SJSA1 (cell line): ENCODE measurements around the gene ZNF385B. TPM values are rescaled to one million over a fixed set of nuclear protein-coding genes. Genes with fewer than 3 reads are reported as not detected.

Experiments used
- DNase-seq, 2 experiments: peaks; one replicate each; pipeline ENCODE4 v3.0.0-alpha.2; 2015 to 2020; ENCODE audit warnings: low spot score in 2 of 2, low read depth in 1 of 2
- H3K27ac ChIP-seq: fragments of 250-450 bp; sonication (Bioruptor Pico); 2 replicates; pipeline ENCODE4 v1.5.1; 2020; ENCODE audit warnings: mild to moderate bottlenecking, moderate library complexity
- H3K27me3 ChIP-seq: fragments of 250-450 bp; sonication (Bioruptor Pico); replicated peaks from 2 replicates; pipeline ENCODE4 v1.5.1; 2020; ENCODE audit warnings: mild to moderate bottlenecking, moderate library complexity
- H3K36me3 ChIP-seq: fragments of 250-450 bp; sonication (Bioruptor Pico); 2 replicates; pipeline ENCODE4 v1.5.1; 2020; ENCODE audit warnings: mild to moderate bottlenecking
- H3K4me1 ChIP-seq: fragments of 250-450 bp; sonication (Bioruptor Pico); replicated peaks from 2 replicates; pipeline ENCODE4 v1.6.1; 2021; ENCODE audit warnings: mild to moderate bottlenecking
- H3K4me3 ChIP-seq: fragments of 250-450 bp; sonication (Bioruptor Pico); 2 replicates; pipeline ENCODE4 v1.5.1; 2020; ENCODE audit warnings: mild to moderate bottlenecking
- H3K9me3 ChIP-seq: fragments of 250-450 bp; sonication (Bioruptor Pico); replicated peaks from 2 replicates; pipeline ENCODE4 v1.5.1; 2020; ENCODE audit warnings: mild to moderate bottlenecking
- total RNA-seq: library from RNA; depleted of rRNA; stranded (reverse); fragments of >200 nt; shearing (Covaris generic); gene quantifications from 2 replicates; pipeline ENCODE4 v1.2.3, GENCODE V29; 2014

Gene ZNF385B
- total RNA-seq, 1 experiment from 2014 or later = not detected

DNA sequence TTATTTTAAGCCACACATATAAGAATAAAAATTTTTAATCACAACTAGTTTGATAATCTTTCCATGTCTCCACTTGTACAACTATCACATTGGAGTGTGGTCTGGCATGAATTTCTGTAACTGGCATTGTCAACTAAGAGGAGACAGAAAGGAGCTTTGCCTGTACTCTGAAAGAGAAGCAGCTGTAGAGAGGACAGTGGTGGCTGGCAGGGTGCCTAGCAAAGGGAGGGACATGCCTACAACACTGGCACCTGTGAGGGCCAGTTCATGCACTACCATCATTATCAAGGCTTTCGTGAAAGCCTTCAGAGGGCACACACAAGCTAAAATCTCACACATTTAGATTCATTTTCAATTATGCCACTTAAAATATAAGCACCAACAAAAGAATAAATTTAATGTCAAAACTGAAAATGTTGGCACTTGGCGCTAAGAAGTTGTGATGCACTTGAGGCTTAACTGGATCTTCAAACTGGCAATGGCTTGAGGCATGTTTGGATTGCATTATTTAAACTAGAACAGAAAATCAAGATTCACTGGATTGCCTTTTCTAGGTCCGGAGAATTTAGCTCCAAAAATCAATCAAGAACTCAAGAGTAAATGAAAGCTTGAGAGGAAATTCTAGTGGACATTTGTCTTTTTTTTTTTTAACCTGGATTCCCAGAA, 238.6 kb downstream of the ZNF385B start:
- Histone ChIP-seq H3K4me3 (no peak overlapping the region), H3K27ac (no peak overlapping the region), H3K27me3 (no peaks in the 10 kb centered on the region), H3K4me1 (no peaks in the 10 kb centered on the region), H3K9me3 (no peaks in the 10 kb centered on the region), H3K36me3 (no peaks in the 10 kb centered on the region)
- no peak for DNase-seq

DNA sequence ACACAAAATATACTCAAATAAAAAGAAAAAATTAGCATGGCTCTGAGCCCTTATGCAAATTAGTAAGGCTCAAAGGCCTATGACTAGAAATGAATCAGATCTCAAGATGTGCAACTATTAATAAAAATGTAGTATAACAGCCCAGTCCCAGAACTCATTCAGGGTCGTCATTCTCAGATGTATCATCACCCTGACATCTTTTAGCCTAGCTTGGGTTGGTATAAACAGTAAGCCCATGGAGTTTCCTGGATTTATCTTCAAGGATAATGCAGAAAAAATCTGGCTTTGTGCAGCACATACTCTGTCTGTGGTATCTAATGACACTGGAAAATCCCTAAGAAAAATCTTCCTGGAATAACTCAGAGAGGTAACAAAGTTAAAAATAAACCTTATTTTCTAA, 239.3 kb downstream of the ZNF385B start:
- H3K27me3 ChIP-seq = no peaks in the 10 kb centered on the region
- no peak overlapping the region for H3K4me3 ChIP-seq
- H3K9me3 ChIP-seq = no peaks in the 10 kb centered on the region
- no peak overlapping the region for H3K27ac ChIP-seq
- H3K4me1 ChIP-seq = no peaks in the 10 kb centered on the region
- H3K36me3 ChIP-seq = no peaks in the 10 kb centered on the region
- DNase-seq = no peak

GRCh38 chr2:179619947-179620467, 241.4 kb downstream of the ZNF385B start:
- Histone ChIP-seq H3K9me3 (no peaks in the 10 kb centered on the region), H3K27ac (no peak overlapping the region), H3K4me3 (no peak overlapping the region), H3K4me1 (no peaks in the 10 kb centered on the region), H3K36me3 (no peaks in the 10 kb centered on the region), H3K27me3 (no peaks in the 10 kb centered on the region)
- DNase-seq = no peak

DNA sequence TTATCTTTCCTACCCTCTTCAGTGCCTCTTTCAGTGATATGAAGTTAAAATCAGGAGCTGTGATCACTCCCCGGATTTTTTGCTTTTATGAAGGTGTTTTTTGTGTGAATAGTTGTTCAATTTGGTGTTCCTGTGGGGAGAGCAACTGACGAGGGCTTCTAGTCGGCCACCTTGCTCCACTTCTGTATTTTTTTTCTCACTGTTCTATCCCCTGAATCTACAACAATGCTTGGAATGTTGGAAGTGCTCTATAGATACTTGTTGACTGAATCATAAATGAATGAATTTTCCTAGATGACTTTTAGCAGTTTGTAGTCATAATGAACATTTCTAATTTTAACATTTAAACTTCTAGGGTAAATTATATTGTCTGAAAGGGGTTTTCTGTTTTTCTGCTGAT, 247.3 kb downstream of the ZNF385B start:
- Histone ChIP-seq H3K27me3 (peaks cover 3% of the 10 kb centered on the region; the same call in 1 of the 2 replicates), H3K27ac (no peak overlapping the region), H3K4me1 (no peaks in the 10 kb centered on the region), H3K4me3 (no peak overlapping the region), H3K36me3 (no peaks in the 10 kb centered on the region), H3K9me3 (no peaks in the 10 kb centered on the region)
- DNase-seq = no peak

- DNase-seq = no peak
- no peaks in the 10 kb centered on the region for H3K9me3 ChIP-seq
- peaks cover 3% of the 10 kb centered on the region; the same call in 1 of the 2 replicates for H3K27me3 ChIP-seq
- H3K4me1 ChIP-seq = no peaks in the 10 kb centered on the region
- H3K27ac ChIP-seq = no peak overlapping the region
- no peaks in the 10 kb centered on the region for H3K36me3 ChIP-seq
- H3K4me3 ChIP-seq = no peak overlapping the region
Observed at GRCh38 chr2:179613701-179614100, 247.7 kb downstream of the ZNF385B start.

GRCh38 chr2:179613299-179613651, 248.1 kb downstream of the ZNF385B start:
- Histone ChIP-seq H3K36me3 (no peaks in the 10 kb centered on the region), H3K4me1 (no peaks in the 10 kb centered on the region), H3K4me3 (no peak overlapping the region), H3K27ac (no peak overlapping the region), H3K9me3 (no peaks in the 10 kb centered on the region), H3K27me3 (peaks cover 3% of the 10 kb centered on the region; the same call in 1 of the 2 replicates)
- DNase-seq = no peak

DNA sequence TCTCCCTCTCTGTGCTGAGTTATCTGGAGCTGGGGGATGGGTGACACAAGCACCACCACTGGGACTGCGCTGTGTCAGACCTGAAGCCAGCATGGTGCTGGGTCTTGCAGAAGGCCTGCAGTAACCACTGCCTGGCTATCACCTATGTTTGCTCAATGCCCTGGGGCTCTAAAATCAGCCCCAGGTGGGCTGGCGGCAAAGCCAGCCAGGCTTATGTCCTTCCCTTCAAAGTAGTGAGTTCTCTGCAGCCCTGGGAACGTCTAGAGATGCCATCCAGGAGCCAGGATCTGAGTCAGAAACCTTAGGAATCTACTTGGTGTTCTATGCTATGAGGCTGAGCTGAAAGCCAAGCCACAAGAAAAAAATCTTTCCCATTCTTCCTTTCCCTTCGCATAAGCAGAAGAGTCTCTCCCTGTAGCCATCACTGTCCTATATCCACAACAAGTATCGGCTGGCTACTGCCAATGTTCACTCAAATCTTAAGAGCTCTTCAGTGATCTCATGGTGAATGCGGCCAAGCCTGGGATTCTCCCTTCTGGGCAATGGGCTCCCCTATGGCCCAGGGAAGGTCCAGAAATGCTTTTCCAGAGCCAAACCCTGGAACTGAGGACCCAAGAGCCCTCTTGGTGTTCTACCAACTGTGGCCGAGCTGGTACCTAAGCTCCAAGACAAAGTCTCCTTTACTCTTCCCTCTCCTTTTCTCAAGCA, 248.7 kb downstream of the ZNF385B start:
- DNase-seq = no peak
- Histone ChIP-seq H3K36me3 (no peaks in the 10 kb centered on the region), H3K4me3 (no peak overlapping the region), H3K9me3 (no peaks in the 10 kb centered on the region), H3K4me1 (no peaks in the 10 kb centered on the region), H3K27me3 (peaks cover 3% of the 10 kb centered on the region; the same call in 1 of the 2 replicates), H3K27ac (no peak overlapping the region)

- Histone ChIP-seq H3K4me3 (no peak overlapping the region), H3K27ac (no peak overlapping the region), H3K9me3 (no peaks in the 10 kb centered on the region), H3K36me3 (no peaks in the 10 kb centered on the region), H3K27me3 (peaks cover 3% of the 10 kb centered on the region; the same call in 1 of the 2 replicates), H3K4me1 (no peaks in the 10 kb centered on the region)
- DNase-seq = no peak
Observed at GRCh38 chr2:179612108-179612507, 249.3 kb downstream of the ZNF385B start.

- H3K36me3 ChIP-seq = no peaks in the 10 kb centered on the region
- H3K27me3 ChIP-seq = peaks cover 2% of the 10 kb centered on the region; the same call in 1 of the 2 replicates
- no peak overlapping the region for H3K27ac ChIP-seq
- no peaks in the 10 kb centered on the region for H3K9me3 ChIP-seq
- DNase-seq = no peak
- no peak overlapping the region for H3K4me3 ChIP-seq
- H3K4me1 ChIP-seq = no peaks in the 10 kb centered on the region
Observed at GRCh38 chr2:179606141-179606540, 255.3 kb downstream of the ZNF385B start.

DNA sequence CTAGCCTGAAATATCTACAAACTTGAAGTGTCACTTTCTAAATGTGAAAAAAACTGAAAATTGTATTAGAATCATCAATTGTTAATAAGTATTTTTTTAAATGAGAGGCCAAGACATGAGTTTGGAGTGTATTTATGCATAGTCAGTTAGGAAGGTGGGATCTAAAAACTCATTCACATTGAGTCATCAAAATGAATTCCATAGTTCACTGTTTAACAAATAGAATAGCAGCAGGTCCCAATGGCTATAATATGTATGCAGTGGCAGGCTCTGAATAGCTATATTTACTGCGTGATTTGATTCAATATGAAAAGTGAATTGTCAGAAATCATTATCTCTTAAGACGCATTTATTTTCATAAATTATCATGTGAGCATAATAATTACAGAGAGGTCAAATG, 256.1 kb downstream of the ZNF385B start:
- H3K27ac ChIP-seq = no peak overlapping the region
- H3K4me1 ChIP-seq = no peaks in the 10 kb centered on the region
- H3K9me3 ChIP-seq = no peaks in the 10 kb centered on the region
- no peak overlapping the region for H3K4me3 ChIP-seq
- DNase-seq = no peak
- H3K36me3 ChIP-seq = no peaks in the 10 kb centered on the region
- H3K27me3 ChIP-seq = no peaks in the 10 kb centered on the region

- no peaks in the 10 kb centered on the region for H3K36me3 ChIP-seq
- H3K4me1 ChIP-seq = no peaks in the 10 kb centered on the region
- no peak for DNase-seq
- no peaks in the 10 kb centered on the region for H3K27me3 ChIP-seq
- H3K4me3 ChIP-seq = no peak overlapping the region
- no peak overlapping the region for H3K27ac ChIP-seq
- H3K9me3 ChIP-seq = no peaks in the 10 kb centered on the region
Observed at GRCh38 chr2:179604598-179604997, 256.8 kb downstream of the ZNF385B start.

GRCh38 chr2:179602452-179602851, 259.0 kb downstream of the ZNF385B start:
- H3K27me3 ChIP-seq = no peaks in the 10 kb centered on the region
- H3K9me3 ChIP-seq = no peaks in the 10 kb centered on the region
- DNase-seq = no peak
- H3K27ac ChIP-seq = no peak overlapping the region
- no peaks in the 10 kb centered on the region for H3K36me3 ChIP-seq
- H3K4me3 ChIP-seq = no peak overlapping the region
- H3K4me1 ChIP-seq = no peaks in the 10 kb centered on the region

- DNase-seq = no peak
- H3K4me3 ChIP-seq = no peak overlapping the region
- no peaks in the 10 kb centered on the region; the same call in 1 of the 2 replicates for H3K36me3 ChIP-seq
- no peak overlapping the region for H3K27ac ChIP-seq
- no peaks in the 10 kb centered on the region for H3K27me3 ChIP-seq
- H3K9me3 ChIP-seq = no peaks in the 10 kb centered on the region
- no peaks in the 10 kb centered on the region for H3K4me1 ChIP-seq
Observed at GRCh38 chr2:179596018-179596417, 265.4 kb downstream of the ZNF385B start.

DNA sequence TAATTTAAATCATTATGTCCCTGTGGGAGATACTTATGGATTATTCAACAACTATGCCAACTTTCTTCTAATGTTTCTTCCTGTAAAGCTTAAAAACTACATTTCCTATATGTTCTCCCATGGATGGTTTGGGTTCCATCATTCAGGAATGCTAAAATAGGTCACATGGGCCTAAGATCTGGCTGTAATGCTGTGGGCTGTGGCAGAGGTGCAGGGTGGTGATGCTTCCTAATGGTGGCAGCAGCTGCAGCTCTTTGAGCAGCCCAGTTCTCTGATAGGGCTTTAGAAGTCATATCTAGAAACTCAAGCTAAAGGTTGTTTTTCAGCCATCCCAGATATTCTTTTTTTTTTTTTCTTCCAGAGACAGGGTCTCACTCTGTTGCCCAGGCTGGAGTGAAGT, 266.1 kb downstream of the ZNF385B start:
- H3K4me1 ChIP-seq = no peaks in the 10 kb centered on the region
- no peaks in the 10 kb centered on the region; the same call in 1 of the 2 replicates for H3K36me3 ChIP-seq
- H3K27ac ChIP-seq = no peak overlapping the region
- no peaks in the 10 kb centered on the region for H3K9me3 ChIP-seq
- no peak overlapping the region for H3K4me3 ChIP-seq
- H3K27me3 ChIP-seq = no peaks in the 10 kb centered on the region
- no peak for DNase-seq
